Activated CD4-positive, alpha-beta memory T cell treated with anti-CD3 and anti-CD28 coated beads, Interleukin-2, amount 10 ng/mL, durations not matched to agents 7 days and 5 days (primary cell): ENCODE results near the gene RABGEF1. TPM values are rescaled to one million over a fixed set of nuclear protein-coding genes. Genes with fewer than 3 reads are reported as not detected.
"Not testable (repeated sequence)": the region's sequence is repeated elsewhere in the genome, so short reads cannot be mapped to it uniquely, and the experiment has no call there.

ENCODE experiments used
- CTCF ChIA-PET: fragments of 350-600 bp; sonication (Branson Sonifier 250); formaldehyde crosslinking; loops from one replicate; lab custom pipeline; 2021; ENCODE audit warnings: antibody characterized with exemption, inconsistent platforms; lab: Charles Lee
- POLR2A ChIA-PET: fragments of 350-600 bp; sonication (Branson Sonifier 250); formaldehyde crosslinking; loops from one replicate; lab custom pipeline; 2021; ENCODE audit warnings: antibody characterized with exemption; lab: Charles Lee
- DNase-seq: peaks from one replicate; pipeline ENCODE4 v3.0.0-alpha.2; 2020
- H3K27ac Mint-ChIP-seq: one replicate; pipeline ENCODE4 v1.8.0; 2021; ENCODE audit warnings: mild to moderate bottlenecking, mixed read lengths
- H3K27me3 Mint-ChIP-seq: one replicate; pipeline ENCODE4 v1.8.0; 2021; ENCODE audit warnings: mixed read lengths
- H3K36me3 Mint-ChIP-seq: one replicate; pipeline ENCODE4 v1.8.0; 2021; ENCODE audit warnings: low read depth, mixed read lengths
- H3K4me1 Mint-ChIP-seq: one replicate; pipeline ENCODE4 v1.8.0; 2021; ENCODE audit warnings: mixed read lengths
- H3K4me3 Mint-ChIP-seq: one replicate; pipeline ENCODE4 v1.8.0; 2021; ENCODE audit warnings: mild to moderate bottlenecking, mixed read lengths
- H3K9me3 Mint-ChIP-seq: one replicate; pipeline ENCODE4 v1.8.0; 2021; ENCODE audit warnings: mixed read lengths
- total RNA-seq, 2 experiments: library from RNA; stranded (reverse); gene quantifications; one replicate each; pipeline ENCODE4 v1.2.3, GENCODE V29; 2021

The RABGEF1 gene
- total RNA-seq, 2 experiments from 2014 or later = 22.1 to 24.2 TPM

DNA sequence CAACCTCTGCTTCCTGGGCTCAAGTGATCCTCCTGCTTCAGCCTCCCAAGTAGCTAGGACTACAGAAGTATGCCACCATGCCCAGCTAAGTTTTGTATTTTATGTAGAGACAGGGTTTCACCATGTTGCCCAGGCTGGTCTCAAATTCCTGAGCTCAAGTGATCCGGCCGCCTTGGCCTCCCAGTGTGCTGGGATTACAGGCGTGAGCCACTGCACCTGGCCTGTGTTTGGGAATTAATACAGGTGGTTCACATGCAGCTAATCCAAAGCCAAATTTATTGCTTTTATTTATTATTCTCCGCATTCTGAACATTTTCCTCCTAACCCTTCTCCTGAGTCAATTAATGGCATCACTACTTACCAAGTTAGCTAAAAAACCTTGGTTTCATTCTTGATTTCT, 33.2 kb downstream of the RABGEF1 start:
- DNase-seq, H3K9me3 Mint-ChIP-seq, H3K4me3 Mint-ChIP-seq, H3K27ac Mint-ChIP-seq, H3K27me3 Mint-ChIP-seq, CTCF ChIA-PET, POLR2A ChIA-PET: not testable (repeated sequence)
- peaks cover 19% of the 10 kb centered on the region for H3K4me1 Mint-ChIP-seq
- H3K36me3 Mint-ChIP-seq = peaks cover 47% of the 10 kb centered on the region

DNA sequence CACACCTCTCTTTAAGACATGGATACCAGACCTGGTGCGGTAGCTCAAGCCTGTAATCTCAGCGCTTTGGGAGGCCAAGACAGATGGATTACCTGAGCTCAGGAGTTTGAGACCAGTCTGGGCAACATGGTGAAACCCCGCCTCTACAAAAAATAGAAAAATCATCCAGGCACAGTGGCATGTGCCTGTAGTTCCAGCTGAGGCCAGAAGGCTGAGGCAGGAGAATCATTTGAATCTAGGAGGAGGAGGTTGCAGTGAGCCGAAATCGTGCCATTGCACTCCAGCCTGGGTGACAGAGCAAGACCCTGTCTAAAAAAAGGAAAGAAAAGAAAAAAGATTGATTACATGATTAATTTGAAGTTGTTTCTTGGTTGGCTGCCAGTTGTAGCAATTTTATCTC, 35.9 kb downstream of the RABGEF1 start:
- H3K4me1 Mint-ChIP-seq, DNase-seq, H3K27ac Mint-ChIP-seq, H3K9me3 Mint-ChIP-seq, POLR2A ChIA-PET, H3K27me3 Mint-ChIP-seq, H3K4me3 Mint-ChIP-seq: not testable (repeated sequence)
- peaks cover 46% of the 10 kb centered on the region for H3K36me3 Mint-ChIP-seq
- CTCF ChIA-PET = interaction anchor here (0.6 to 1.0 kb wide), 2 partner anchors 11 to 250 kb away, joined by 3 read pairs; no protein-coding TSS in a partner anchor

DNA sequence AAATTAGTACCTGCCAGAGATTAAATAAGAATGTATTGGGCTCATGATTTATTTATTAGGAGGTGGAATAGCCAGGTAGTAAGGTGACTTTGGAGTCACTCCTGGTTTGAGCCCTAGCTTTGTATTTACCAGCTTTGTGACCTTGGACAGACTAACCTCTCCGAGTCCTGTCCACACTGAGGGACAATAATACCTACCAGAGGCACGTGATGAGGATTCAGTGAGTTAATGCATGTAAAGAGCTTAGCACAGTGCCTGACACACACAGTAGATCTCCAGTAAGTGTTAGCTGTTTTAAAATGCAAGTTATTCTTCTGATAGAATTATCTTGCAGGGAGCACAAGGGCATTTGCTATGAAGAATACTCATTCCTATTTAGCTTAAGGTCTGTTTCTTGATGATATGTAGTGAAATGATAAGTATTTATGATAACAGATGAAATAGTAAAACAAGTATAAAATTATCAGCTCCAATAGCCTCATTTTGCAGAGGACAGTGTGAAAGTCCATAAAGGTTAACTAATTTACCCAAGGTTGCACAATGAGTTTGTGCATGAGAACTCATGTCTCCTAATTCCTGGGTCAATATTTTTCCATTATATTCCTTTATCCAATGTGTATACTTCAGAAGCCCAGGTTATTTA, 36.4 kb downstream of the RABGEF1 start:
- no peaks in the 10 kb centered on the region for H3K27me3 Mint-ChIP-seq

DNA sequence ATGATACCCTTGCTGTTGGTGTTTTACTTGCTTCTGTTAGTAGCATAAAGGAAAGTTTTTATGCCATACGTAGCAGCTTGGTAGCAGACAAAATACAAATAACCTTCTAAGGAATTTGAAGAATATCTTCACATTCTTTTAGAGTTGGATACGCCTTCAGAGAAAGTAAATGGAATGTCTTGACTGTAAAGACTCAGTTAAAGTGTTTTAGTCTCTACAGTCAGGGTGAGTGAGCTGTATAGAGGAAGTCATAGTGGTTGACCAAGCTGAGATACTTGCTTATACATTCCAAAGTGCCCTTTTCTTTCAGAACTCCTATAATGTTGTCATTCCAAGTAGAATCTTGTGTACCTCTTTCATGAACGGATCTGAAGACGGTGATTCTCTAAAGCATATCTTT, 37.7 kb downstream of the RABGEF1 start:
- DNase-seq = no peak
- Mint-ChIP-seq H3K27ac (no peak overlapping the region), H3K4me1 (peaks cover 2% of the 10 kb centered on the region), H3K4me3 (no peak overlapping the region), H3K27me3 (no peaks in the 10 kb centered on the region), H3K36me3 (peaks cover 40% of the 10 kb centered on the region), H3K9me3 (no peaks in the 10 kb centered on the region)
- ChIA-PET POLR2A (no interaction called here), CTCF (no interaction called here)

More for the DNA sequence above, 36.4 kb downstream of the RABGEF1 start:
- POLR2A ChIA-PET = no interaction called here
- DNase-seq = no peak
- Mint-ChIP-seq H3K9me3 (no peaks in the 10 kb centered on the region), H3K36me3 (peaks cover 47% of the 10 kb centered on the region), H3K4me3 (no peak overlapping the region), H3K4me1 (peaks cover 2% of the 10 kb centered on the region), H3K27ac (no peak overlapping the region)
- CTCF ChIA-PET = interaction anchor here (1.0 kb wide), 1 partner anchor 11 kb away, joined by 3 read pairs; no protein-coding TSS in a partner anchor

DNA sequence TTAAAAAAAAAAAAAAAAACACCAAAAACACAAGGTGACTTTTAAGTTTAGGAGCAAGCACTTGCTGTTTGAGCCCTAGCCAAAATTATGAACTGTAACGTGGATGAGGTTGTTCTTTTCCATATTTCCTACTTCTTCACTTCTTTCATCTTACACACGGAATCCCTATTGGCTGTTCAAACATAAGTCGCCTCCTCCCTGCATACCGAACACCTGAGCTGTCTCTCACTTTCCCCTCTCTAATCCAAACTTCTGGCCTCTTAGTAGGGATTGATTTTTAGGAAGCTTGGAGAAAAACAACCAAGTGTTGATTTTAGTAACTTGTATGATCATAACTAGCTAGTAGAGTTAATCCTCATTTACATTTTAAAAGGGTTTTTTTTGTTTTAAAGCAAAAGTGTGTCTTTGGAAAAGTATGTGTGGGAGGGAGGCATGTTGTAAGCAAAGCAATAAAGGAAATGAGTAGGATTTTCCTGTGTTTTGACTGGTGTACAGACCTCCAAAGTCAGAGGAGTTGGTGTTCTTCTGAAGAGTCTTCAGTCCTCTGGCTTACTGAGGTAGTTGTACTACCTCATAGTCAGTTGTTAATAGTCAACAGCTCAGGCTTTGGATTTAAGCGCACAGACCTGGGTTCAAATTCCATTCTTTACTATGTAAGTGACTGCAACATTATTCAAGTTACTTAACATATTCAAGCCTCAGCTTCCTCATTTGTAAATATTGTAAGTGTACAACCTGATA, 39.3 kb downstream of the RABGEF1 start:
- no peak overlapping the region for H3K4me3 Mint-ChIP-seq
- H3K36me3 Mint-ChIP-seq = peaks cover 37% of the 10 kb centered on the region
- no peaks in the 10 kb centered on the region for H3K27me3 Mint-ChIP-seq
- H3K4me1 Mint-ChIP-seq = peaks cover 2% of the 10 kb centered on the region
- no peak overlapping the region for H3K27ac Mint-ChIP-seq
- ChIA-PET POLR2A (interaction anchor here (1.2 kb wide), 1 partner anchor 16 kb away, joined by 3 read pairs; no protein-coding TSS in a partner anchor), CTCF (interaction anchor here (0.6 kb wide), 1 partner anchor 104 kb away, joined by 3 read pairs; no protein-coding TSS in a partner anchor)
- no peak for DNase-seq
- no peaks in the 10 kb centered on the region for H3K9me3 Mint-ChIP-seq

GRCh38 chr7:66781408-66782090, 41.0 kb downstream of the RABGEF1 start:
- no peak overlapping the region for H3K27ac Mint-ChIP-seq
- H3K36me3 Mint-ChIP-seq = peaks cover 38% of the 10 kb centered on the region
- POLR2A ChIA-PET = no interaction called here
- DNase-seq = no peak
- peaks cover 2% of the 10 kb centered on the region for H3K4me1 Mint-ChIP-seq
- CTCF ChIA-PET = no interaction called here
- H3K4me3 Mint-ChIP-seq = no peak overlapping the region
- no peaks in the 10 kb centered on the region for H3K9me3 Mint-ChIP-seq
- no peaks in the 10 kb centered on the region for H3K27me3 Mint-ChIP-seq

- peaks cover 33% of the 10 kb centered on the region for H3K36me3 Mint-ChIP-seq
- H3K9me3 Mint-ChIP-seq = not testable (repeated sequence)
Measured at GRCh38 chr7:66782875-66783274, 42.3 kb downstream of the RABGEF1 start.

GRCh38 chr7:66783887-66784595, 43.5 kb downstream of the RABGEF1 start:
- H3K4me1 Mint-ChIP-seq, H3K27me3 Mint-ChIP-seq, H3K4me3 Mint-ChIP-seq, H3K9me3 Mint-ChIP-seq, DNase-seq, POLR2A ChIA-PET, CTCF ChIA-PET, H3K27ac Mint-ChIP-seq: not testable (repeated sequence)
- peaks cover 30% of the 10 kb centered on the region for H3K36me3 Mint-ChIP-seq

More at GRCh38 chr7:66782875-66783274, 42.3 kb downstream of the RABGEF1 start:
- H3K27me3 Mint-ChIP-seq, H3K27ac Mint-ChIP-seq, H3K4me3 Mint-ChIP-seq, H3K4me1 Mint-ChIP-seq, CTCF ChIA-PET, DNase-seq, POLR2A ChIA-PET: not testable (repeated sequence)

GRCh38 chr7:66790196-66790595, 49.7 kb downstream of the RABGEF1 start:
- H3K4me3 Mint-ChIP-seq = no peak overlapping the region
- H3K27me3 Mint-ChIP-seq = no peaks in the 10 kb centered on the region
- ChIA-PET POLR2A (no interaction called here), CTCF (no interaction called here)
- DNase-seq = no peak
- no peaks in the 10 kb centered on the region for H3K9me3 Mint-ChIP-seq
- peaks cover 27% of the 10 kb centered on the region for H3K36me3 Mint-ChIP-seq
- no peaks in the 10 kb centered on the region for H3K4me1 Mint-ChIP-seq
- H3K27ac Mint-ChIP-seq = no peak overlapping the region

- Mint-ChIP-seq H3K27ac (no peak overlapping the region), H3K4me3 (no peak overlapping the region), H3K36me3 (peaks cover 29% of the 10 kb centered on the region), H3K9me3 (no peaks in the 10 kb centered on the region), H3K27me3 (no peaks in the 10 kb centered on the region), H3K4me1 (no peaks in the 10 kb centered on the region)
- no peak for DNase-seq
- POLR2A ChIA-PET = no interaction called here
- CTCF ChIA-PET = no interaction called here
Measured at GRCh38 chr7:66790725-66791124, 50.2 kb downstream of the RABGEF1 start.

GRCh38 chr7:66800591-66800990, 60.1 kb downstream of the RABGEF1 start:
- Mint-ChIP-seq H3K9me3 (no peaks in the 10 kb centered on the region), H3K4me3 (no peak overlapping the region), H3K27ac (no peak overlapping the region), H3K36me3 (peaks cover 51% of the 10 kb centered on the region), H3K4me1 (no peaks in the 10 kb centered on the region), H3K27me3 (no peaks in the 10 kb centered on the region)
- no peak for DNase-seq
- ChIA-PET POLR2A (no interaction called here), CTCF (no interaction called here)

DNA sequence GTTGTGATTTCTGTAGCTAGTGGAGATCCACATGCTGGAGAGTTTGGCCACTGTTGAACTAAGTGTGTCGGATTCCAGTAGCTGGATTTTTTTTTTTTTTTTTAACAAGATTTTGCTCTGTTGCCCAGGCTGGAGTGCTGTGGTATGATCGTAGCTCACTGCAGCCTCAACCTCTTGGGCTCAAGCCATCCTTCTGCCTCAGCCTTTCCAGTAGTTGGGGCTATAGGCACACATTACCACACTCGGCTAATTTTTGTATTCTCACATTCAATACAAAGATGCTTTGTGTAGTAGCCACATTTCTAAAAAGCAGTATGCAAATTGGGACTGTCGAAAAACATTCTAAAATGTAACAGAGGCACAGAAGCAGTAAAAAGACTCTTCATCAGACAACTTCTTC, 63.5 kb downstream of the RABGEF1 start:
- CTCF ChIA-PET = interaction anchor here (0.7 kb wide), 1 partner anchor 15 kb away, joined by 3 read pairs; no protein-coding TSS in a partner anchor
- H3K9me3 Mint-ChIP-seq = no peaks in the 10 kb centered on the region
- no peaks in the 10 kb centered on the region for H3K4me1 Mint-ChIP-seq
- no peaks in the 10 kb centered on the region for H3K27me3 Mint-ChIP-seq
- H3K4me3 Mint-ChIP-seq = no peak overlapping the region
- H3K27ac Mint-ChIP-seq = no peak overlapping the region
- DNase-seq = no peak
- peaks cover 56% of the 10 kb centered on the region for H3K36me3 Mint-ChIP-seq
- POLR2A ChIA-PET = no interaction called here
